Ascending aorta (tissue), 2 donors: ENCODE data around the gene ITGA11. TPM values are rescaled to one million over a fixed set of nuclear protein-coding genes. Genes with fewer than 3 reads are reported as not detected.

ENCODE experiments used
- DNase-seq, 2 donors: peaks; one replicate each; pipeline ENCODE4 v3.0.0-alpha.2; 2019; ENCODE audit warnings: low spot score in 2 of 2
- H3K27ac ChIP-seq, 2 donors: fragments of 200-600 bp; sonication (generic); one replicate each; pipeline ENCODE4 v1.5.1; 2016 to 2017; ENCODE audit warnings: mild to moderate bottlenecking in 1 of 2
- H3K27me3 ChIP-seq: fragments of 200-600 bp; sonication (generic); one replicate; pipeline ENCODE4 v1.5.1; 2017
- H3K36me3 ChIP-seq, 2 donors: fragments of 200-600 bp; sonication (generic); one replicate each; pipeline ENCODE4 v1.5.1; 2016
- H3K4me1 ChIP-seq, 2 donors: fragments of 200-600 bp; sonication (generic); one replicate each; pipeline ENCODE4 v1.5.1; 2016 to 2017; ENCODE audit warnings: mild to moderate bottlenecking in 1 of 2
- H3K4me3 ChIP-seq, 2 donors: fragments of 200-600 bp; sonication (generic); one replicate each; pipeline ENCODE4 v1.5.1; 2016 to 2017; ENCODE audit warnings: mild to moderate bottlenecking in 1 of 2
- H3K9me3 ChIP-seq, 2 donors: fragments of 200-600 bp; sonication (generic); one replicate each; pipeline ENCODE4 v1.5.1; 2016
- intact Hi-C: fragments of 100-400 bp; cut with DNase I; formaldehyde crosslinking; loops from one replicate; pipeline ENCODE4 v1.15.1; 2023
- total RNA-seq: library from RNA; depleted of rRNA; stranded (reverse); fragments of >200 nt; gene quantifications from one replicate; pipeline ENCODE4 v1.1.0, GENCODE V29; 2016
- TF ChIP-seq, protein P1 (sequence below), 3 experiments: fragments of 200-600 bp in 2 of 3; fragments of 450-650 bp in 1 of 3; sonication (generic) in 2 of 3; IDR thresholded peaks; one replicate each; pipeline ENCODE4 v1.5.1; 2016 to 2019; ENCODE audit warnings: antibody characterized with exemption in 3 of 3, mild to moderate bottlenecking in 1 of 3, moderate library complexity in 1 of 3

The ITGA11 gene
- total RNA-seq, 1 donor from 2014 or later = 136 TPM

DNA sequence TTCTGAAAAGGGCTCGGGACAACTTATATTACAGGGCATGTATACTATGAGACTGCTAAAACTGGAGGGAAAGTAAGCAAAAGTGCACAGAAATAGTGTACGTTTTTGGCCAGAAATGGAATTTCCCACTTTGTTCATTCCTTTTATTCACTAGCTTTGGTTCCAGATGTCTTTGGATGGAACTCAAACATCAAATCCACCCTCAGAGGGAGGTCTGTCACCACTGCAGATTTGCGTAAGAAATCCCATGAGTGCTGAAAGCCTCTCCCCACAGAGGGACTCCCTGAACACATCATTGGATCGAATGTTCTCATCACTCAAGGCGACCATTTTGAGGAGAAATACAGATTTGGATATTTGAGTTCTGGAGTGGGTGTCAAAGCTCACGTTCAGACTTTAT, 82.8 kb downstream of the ITGA11 start:
- H3K36me3 ChIP-seq = peaks cover 27 to 67% of the 10 kb centered on the region in 2 donors
- H3K27ac ChIP-seq = peak overlapping the region; percentile 96 to 98
- no peaks in the 10 kb centered on the region for H3K9me3 ChIP-seq
- H3K27me3 ChIP-seq = no peaks in the 10 kb centered on the region
- peaks cover 17 to 50% of the 10 kb centered on the region in 2 donors for H3K4me1 ChIP-seq
- no peak overlapping the region for H3K4me3 ChIP-seq
- DNase-seq = no peak
- TF ChIP-seq, protein P1, sequence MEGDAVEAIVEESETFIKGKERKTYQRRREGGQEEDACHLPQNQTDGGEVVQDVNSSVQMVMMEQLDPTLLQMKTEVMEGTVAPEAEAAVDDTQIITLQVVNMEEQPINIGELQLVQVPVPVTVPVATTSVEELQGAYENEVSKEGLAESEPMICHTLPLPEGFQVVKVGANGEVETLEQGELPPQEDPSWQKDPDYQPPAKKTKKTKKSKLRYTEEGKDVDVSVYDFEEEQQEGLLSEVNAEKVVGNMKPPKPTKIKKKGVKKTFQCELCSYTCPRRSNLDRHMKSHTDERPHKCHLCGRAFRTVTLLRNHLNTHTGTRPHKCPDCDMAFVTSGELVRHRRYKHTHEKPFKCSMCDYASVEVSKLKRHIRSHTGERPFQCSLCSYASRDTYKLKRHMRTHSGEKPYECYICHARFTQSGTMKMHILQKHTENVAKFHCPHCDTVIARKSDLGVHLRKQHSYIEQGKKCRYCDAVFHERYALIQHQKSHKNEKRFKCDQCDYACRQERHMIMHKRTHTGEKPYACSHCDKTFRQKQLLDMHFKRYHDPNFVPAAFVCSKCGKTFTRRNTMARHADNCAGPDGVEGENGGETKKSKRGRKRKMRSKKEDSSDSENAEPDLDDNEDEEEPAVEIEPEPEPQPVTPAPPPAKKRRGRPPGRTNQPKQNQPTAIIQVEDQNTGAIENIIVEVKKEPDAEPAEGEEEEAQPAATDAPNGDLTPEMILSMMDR (IDR thresholded peaks at IDR 0.05) = no peak
- intact Hi-C loops = no loop called here

DNA sequence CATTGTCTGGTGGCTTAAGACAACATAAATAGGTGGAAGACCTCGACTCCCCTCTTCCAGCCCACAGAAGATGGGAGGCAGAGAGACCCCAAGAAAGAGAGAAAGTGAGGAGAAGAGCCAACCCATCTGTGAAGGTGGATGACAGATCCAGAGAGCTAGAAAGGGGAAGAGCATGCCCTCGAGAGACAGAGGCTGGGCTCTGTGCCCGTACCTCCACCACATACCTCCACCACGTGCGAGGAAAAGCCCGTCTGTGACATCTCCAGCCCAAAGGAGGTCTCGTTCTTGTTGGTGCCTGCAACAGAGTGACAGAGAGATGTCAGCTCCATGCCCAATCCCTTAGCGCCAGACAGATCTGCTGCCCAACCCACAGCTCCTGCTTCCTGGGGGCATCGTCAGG, 83.4 kb downstream of the ITGA11 start:
- peaks cover 32 to 73% of the 10 kb centered on the region in 2 donors for H3K36me3 ChIP-seq
- H3K4me1 ChIP-seq = peaks cover 12 to 47% of the 10 kb centered on the region in 2 donors
- H3K27me3 ChIP-seq = no peaks in the 10 kb centered on the region
- H3K27ac ChIP-seq = peak overlapping the region; percentile 96 to 98
- TF ChIP-seq, protein P1 (IDR thresholded peaks at IDR 0.05) = no peak
- no peak for DNase-seq
- intact Hi-C loops = no loop called here
- H3K9me3 ChIP-seq = no peaks in the 10 kb centered on the region
- H3K4me3 ChIP-seq = no peak overlapping the region

DNA sequence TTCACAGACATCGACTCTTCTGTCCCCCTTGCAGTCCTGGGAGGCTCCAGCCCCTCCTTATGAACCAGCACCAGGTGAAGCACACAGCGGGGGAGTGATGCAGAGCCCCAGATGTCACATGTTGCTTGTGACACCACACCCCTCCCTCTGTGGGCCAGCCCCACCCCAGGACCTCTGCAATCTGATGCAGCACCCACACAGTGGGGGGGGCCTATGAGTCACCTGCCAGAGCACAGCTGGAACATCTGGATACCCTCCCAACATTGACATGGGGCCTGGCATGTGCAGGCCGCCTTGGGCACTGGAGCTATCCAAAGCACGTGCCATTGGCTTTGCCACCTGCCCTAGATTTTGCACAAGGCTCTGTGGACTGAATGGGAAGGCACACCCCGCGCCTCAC, 83.9 kb downstream of the ITGA11 start:
- intact Hi-C loops = no loop called here
- DNase-seq = peak in 1 of 2 donors; percentile 75
- H3K27ac ChIP-seq = peak overlapping the region; percentile 96 to 98

DNA sequence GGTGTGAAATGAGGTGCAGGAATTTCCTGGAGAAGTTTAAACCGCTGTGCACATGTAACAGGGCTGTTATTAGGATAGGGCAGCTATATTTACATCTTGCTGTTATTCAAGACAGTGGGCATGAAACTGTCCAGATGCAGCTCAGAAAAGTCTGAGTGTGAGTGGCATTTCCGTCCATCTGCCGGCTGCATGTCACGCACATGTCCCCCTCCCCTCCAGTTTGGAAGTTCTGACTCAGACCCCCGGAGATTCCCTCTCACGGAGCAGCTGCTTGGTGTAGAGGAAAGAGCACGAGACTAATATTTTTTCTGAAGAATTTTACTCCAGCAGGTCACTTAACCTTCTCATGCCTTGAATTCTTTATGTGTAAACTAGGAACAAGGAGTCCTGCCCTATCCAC, 84.6 kb downstream of the ITGA11 start:
- H3K4me1 ChIP-seq = peaks cover 12 to 44% of the 10 kb centered on the region in 2 donors

More for the DNA sequence above, 83.9 kb downstream of the ITGA11 start:
- Histone ChIP-seq H3K27me3 (no peaks in the 10 kb centered on the region), H3K9me3 (no peaks in the 10 kb centered on the region), H3K4me1 (peaks cover 10 to 45% of the 10 kb centered on the region in 2 donors), H3K4me3 (no peak overlapping the region), H3K36me3 (peaks cover 35 to 78% of the 10 kb centered on the region in 2 donors)
- TF ChIP-seq, protein P1 (IDR thresholded peaks at IDR 0.05) = no peak

DNA sequence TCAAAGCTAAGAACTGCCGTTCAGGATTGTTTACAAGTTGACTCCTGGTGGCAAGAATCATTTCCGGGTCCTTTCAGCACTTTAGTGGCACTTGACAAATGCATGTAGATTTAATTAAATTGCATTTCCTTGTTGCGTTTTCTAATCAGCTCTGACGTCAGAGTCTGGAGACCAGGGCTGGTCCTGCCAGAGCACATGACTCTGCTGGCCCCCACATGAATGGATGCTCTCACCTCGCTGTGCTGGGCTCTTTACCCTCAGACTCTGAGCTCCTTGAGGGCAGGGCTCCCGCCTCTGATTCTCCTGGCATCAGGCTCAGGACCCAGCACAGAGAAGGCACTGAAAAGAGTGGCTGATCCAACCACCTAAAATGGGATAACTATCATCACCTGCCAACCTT, 85.0 kb downstream of the ITGA11 start:
- Histone ChIP-seq H3K27me3 (no peaks in the 10 kb centered on the region), H3K4me1 (peaks cover 16 to 45% of the 10 kb centered on the region in 2 donors), H3K9me3 (no peaks in the 10 kb centered on the region), H3K36me3 (peaks cover 37 to 87% of the 10 kb centered on the region in 2 donors), H3K4me3 (no peak overlapping the region), H3K27ac (peak overlapping the region; percentile 96 to 98)
- TF ChIP-seq, protein P1 (IDR thresholded peaks at IDR 0.05) = no peak
- intact Hi-C loops = no loop called here
- DNase-seq = no peak

More for the DNA sequence above, 84.6 kb downstream of the ITGA11 start:
- no peak overlapping the region for H3K4me3 ChIP-seq
- H3K27me3 ChIP-seq = no peaks in the 10 kb centered on the region
- intact Hi-C loops = no loop called here
- DNase-seq = no peak
- TF ChIP-seq, protein P1 (IDR thresholded peaks at IDR 0.05) = no peak
- peak overlapping the region; percentile 96 to 98 for H3K27ac ChIP-seq
- no peaks in the 10 kb centered on the region for H3K9me3 ChIP-seq
- peaks cover 35 to 85% of the 10 kb centered on the region in 2 donors for H3K36me3 ChIP-seq

DNA sequence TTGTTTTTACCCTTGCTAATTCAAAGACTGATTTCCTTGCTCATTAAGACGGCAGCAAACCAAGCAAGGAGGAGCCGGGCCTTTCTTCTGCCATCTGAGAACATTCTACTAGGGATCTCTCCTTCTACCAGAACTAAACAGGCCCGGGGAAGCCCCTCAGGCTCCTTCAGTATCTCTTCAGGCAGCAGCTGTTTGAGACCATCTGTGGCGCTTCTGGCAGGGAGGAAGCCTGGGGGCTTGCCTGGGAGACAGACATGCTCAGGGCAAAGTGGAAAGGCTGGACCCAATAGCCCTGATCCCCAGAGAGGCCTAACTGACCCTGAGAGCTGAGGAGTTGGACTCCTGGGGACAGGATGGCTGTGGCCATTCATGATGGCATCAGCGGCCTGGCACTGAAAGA, 86.5 kb downstream of the ITGA11 start:
- no peak for DNase-seq
- Histone ChIP-seq H3K4me1 (peaks cover 27 to 47% of the 10 kb centered on the region in 2 donors), H3K4me3 (no peak overlapping the region), H3K27me3 (no peaks in the 10 kb centered on the region), H3K36me3 (peaks cover 36 to 76% of the 10 kb centered on the region in 2 donors), H3K9me3 (no peaks in the 10 kb centered on the region), H3K27ac (peak overlapping the region; percentile 96 to 98)
- intact Hi-C loops = no loop called here
- TF ChIP-seq, protein P1 (IDR thresholded peaks at IDR 0.05) = no peak
